Dermis microvascular lymphatic vessel endothelial cell (primary cell): ENCODE data around the gene PDCD1LG2. TPM values are rescaled to one million over a fixed set of nuclear protein-coding genes. Genes with fewer than 3 reads are reported as not detected.
"Not testable (repeated sequence)": the region's sequence is repeated elsewhere in the genome, so short reads cannot be mapped to it uniquely, and the experiment has no call there.

Source experiments
- DNase-seq, 2 donors: peaks; one replicate each; pipeline versions ENCODE4 v3.0.0 to v3.0.0-alpha.2; 2010; ENCODE audit warnings: low read depth in 2 of 2
- total RNA-seq: library from RNA; depleted of rRNA; stranded (reverse); fragments of >200 nt; gene quantifications from 2 replicates; pipeline ENCODE4 v1.2.1, GENCODE V29; 2014

The PDCD1LG2 gene
- total RNA-seq, 1 donor from 2014 or later: 0.77 TPM

- DNase-seq: no peak
Measured at GRCh38 chr9:5563417-5563815, 53.1 kb downstream of the PDCD1LG2 start.

DNA sequence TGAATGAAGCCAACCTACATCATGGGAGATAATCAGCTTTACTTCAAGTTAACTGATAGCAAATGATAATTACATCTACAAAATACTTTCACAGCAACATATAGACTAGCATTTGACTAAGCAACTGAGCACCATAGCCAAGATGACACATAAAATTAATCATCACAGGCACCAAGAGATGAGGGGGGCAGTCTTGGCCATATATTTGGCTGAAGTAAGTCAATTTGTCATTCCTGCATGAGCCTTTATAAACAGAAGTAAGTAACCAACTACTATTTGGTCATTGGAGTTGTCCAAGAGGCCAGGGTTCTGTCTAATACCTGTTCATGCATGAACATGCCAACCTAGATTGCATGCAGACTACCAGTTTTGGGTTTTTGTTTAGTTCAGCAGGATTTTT is 53.6 kb downstream of the PDCD1LG2 start:
- DNase-seq: no peak

DNA sequence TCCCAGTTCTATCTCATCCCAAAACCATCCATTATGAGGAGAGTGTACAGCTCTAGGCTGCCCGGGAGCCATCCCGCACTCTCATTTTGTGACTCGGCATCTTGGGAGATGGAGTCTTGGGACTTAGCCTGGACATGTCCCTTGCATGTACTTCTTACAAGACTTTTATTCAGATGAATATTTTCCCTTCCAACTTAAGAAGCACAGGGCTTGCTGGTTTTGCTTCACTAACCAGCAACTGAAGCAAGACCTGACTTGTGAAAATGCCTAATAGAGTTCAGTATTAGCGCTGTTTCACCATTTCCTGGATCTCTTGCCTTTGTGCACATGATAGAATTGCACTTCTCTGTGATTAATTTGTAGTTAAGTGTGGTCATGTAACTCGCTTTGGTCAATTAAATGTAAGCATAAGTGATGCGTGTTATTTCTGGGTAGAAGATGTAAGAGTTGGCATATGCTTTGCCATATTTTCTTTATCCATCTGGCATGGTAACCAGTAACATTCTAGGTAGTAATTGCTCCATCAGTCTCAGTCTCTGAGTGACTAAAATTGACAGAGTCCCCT is 55.8 kb downstream of the PDCD1LG2 start:
- DNase-seq: no peak

- no peak for DNase-seq
Measured at GRCh38 chr9:5568868-5569267, 58.5 kb downstream of the PDCD1LG2 start.

DNA sequence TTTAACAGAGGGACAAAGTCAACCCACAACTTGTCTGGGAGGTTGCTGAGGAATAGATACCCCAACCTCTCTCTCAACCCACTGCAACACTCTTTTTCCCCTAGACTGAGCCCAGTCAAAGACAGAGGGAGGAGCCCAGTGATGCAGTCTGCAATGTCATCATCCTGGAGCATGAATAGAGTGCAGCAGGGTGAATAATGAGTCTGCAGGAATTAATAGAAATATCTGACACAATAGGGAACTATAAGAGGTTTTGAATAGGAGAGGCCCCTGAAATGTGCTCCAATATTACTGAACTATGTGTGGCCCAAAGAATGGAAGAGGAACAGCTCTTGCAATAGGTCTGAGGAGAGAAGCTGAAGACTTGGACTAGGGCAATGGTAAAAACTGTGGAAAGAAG is 59.1 kb downstream of the PDCD1LG2 start:
- no peak for DNase-seq

GRCh38 chr9:5569891-5570290 is 59.6 kb downstream of the PDCD1LG2 start:
- no peak for DNase-seq

- DNase-seq: no peak
Measured at GRCh38 chr9:5571629-5572232, 61.4 kb downstream of the PDCD1LG2 start.

GRCh38 chr9:5574097-5574496 is 63.8 kb downstream of the PDCD1LG2 start:
- no peak for DNase-seq

- peak in 1 of 2 donors; percentile 24 for DNase-seq
Measured at GRCh38 chr9:5575000-5575399, 64.7 kb downstream of the PDCD1LG2 start.

- no peak for DNase-seq
Measured at GRCh38 chr9:5577225-5577624, 66.9 kb downstream of the PDCD1LG2 start.

GRCh38 chr9:5578018-5578697 is 67.8 kb downstream of the PDCD1LG2 start:
- DNase-seq: no peak

DNA sequence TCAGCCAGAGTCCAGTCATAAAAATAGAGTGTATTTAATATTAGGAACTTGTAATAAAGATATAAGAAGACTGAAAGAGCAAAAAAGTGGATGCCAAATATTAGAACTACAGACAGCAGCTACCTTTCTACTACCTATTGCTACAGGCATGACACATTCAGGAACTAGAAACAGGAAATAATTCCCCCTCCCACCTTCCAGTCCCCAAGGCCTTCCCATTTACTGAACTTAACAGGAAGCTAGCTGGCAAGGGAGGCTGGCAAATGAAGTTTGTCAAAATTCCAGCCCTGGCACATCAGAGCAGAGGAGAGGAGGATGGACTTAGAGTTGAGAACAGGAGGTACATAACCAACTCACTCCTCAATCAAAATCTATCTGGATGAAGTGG is 68.4 kb downstream of the PDCD1LG2 start:
- DNase-seq: peak; percentile 53 to 77

DNA sequence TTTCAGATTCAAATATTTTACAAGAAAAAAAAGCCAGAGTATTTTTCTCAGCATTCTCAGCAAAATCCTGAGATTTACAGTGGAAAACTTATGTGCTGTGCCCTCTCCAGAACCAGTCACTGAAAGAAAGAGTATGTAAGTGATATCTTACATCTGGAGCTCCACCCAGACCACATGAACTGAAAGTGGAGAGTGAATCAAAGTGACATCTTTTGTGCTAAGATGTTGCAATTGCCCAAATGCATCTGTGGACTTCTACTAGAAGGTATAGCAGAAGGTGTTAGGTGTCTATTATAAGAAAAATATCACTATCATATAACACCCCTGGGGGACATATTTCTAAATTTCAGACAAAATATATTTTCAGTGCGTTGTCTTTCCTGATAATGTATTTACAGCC is 69.5 kb downstream of the PDCD1LG2 start:
- DNase-seq: no peak

DNA sequence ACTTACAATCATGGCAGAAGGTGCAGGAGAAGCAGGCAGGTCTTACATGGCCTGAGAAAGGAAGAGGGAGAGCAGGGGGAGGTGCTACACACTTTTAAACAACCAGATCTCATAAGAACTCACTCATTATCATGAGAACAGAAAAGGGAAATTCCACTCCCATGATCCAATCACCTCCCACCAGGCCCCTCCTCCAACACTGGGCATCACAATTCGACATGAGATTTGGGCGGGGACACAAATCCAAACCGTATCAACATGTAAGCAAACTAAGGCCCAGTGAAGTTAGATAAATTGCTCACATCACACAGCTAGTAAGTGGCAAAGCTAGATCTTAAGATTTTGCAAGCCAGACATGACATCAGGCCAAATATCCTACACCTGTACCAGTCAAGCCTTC is 70.3 kb downstream of the PDCD1LG2 start:
- DNase-seq: no peak

- not testable (repeated sequence) for DNase-seq
Measured at GRCh38 chr9:5581706-5582105, 71.4 kb downstream of the PDCD1LG2 start.

- peak; percentile 43 to 66 for DNase-seq
Measured at GRCh38 chr9:5582835-5583195, 72.5 kb downstream of the PDCD1LG2 start.

DNA sequence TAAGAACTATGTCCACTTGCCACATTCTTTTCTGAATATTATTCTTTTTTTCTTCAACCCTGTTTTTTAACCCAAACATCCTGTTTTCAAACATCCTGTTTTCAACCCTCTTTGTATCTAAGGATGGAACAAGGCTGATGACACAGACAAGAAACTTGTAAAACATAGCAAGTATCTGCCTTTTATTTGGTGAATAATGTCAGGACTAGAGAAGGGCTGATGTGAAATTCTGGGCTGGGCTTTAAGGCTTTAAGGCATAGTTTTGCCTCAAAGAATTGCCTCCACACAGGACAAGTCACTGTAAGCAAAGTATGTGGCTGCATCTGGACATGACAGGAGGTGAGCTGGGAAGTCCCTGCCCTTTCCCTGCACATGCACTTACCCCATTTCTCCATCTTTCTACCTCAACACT is 76.1 kb downstream of the PDCD1LG2 start:
- DNase-seq: no peak

- peak in 1 of 2 donors; percentile 33 for DNase-seq
Measured at GRCh38 chr9:5587024-5587423, 76.7 kb downstream of the PDCD1LG2 start.

GRCh38 chr9:5592231-5592630 is 81.9 kb downstream of the PDCD1LG2 start:
- no peak for DNase-seq

DNA sequence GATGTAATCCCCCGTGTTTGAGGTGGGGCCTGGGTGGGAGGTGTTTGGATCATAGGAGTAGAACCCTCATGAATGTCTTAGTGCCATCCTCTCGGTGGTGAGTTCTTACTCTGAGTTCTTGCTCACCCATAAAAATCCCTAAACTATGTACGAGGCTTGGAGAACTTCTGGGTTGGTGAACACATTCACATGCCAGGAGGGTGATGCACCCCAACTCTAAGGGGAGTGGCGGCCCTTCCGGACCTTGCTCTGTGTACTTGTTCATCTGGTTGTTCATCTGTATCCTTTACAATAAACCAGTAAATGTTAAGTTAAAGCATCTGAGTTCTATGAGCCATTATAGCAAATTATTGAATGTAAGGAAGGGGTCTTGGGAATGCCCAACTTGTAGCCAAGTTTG is 82.6 kb downstream of the PDCD1LG2 start:
- no peak for DNase-seq

GRCh38 chr9:5593904-5594303 is 83.6 kb downstream of the PDCD1LG2 start:
- DNase-seq: no peak

DNA sequence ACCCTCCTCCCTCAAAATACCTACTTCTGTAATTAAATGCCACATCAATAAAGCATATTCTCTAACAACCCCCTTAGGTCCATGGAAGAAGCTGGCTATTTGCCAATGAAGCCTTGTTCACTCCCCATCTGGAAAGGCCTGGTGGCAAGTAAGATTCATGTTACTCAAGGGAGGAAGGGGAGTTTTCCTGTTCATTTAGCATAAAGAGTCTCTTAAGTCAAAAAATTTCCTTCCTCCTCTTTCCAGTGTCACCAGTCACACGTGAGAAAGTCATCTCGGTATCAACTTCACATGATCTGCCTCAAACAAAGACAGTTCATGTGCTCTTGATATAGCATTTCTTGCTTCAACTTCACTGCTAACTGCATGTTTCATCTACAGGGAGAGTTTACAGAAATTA is 85.8 kb downstream of the PDCD1LG2 start:
- peak in 1 of 2 donors; percentile 46 for DNase-seq
